Measurements from ENCODE around the gene MFSD11. TPM values are rescaled to one million over a fixed set of nuclear protein-coding genes. Genes with fewer than 3 reads are reported as not detected.

The MFSD11 gene
- total RNA-seq, 6 experiments from 2014 or later, result 16.1 to 23.4 (median 20.7) TPM

GRCh38 chr17:76827736-76828135, 89.8 kb downstream of the MFSD11 start:
- H3K4me1 Mint-ChIP-seq (ENCODE audit: low read depth), result no peaks in the 10 kb centered on the region
- no peaks in the 10 kb centered on the region for H3K36me3 Mint-ChIP-seq (ENCODE audit: low read depth)
- no peak overlapping the region for H3K4me3 Mint-ChIP-seq
- DNase-seq, result no peak
- no peaks in the 10 kb centered on the region for H3K9me3 Mint-ChIP-seq
- no peak for TF ChIP-seq CTCF (IDR thresholded peaks at IDR 0.05)
- no peak overlapping the region for H3K27ac Mint-ChIP-seq
- H3K27me3 Mint-ChIP-seq (ENCODE audit: insufficient read depth), result peaks cover 41% of the 10 kb centered on the region

Small RNAs within 50 kb of the gene (microRNA-seq; reads per million reads assigned to microRNA genes)
- gene MIR636, result 7.7 reads per million, percentile 2 among the genes with 10 or more reads in this experiment

Other genes starting within 250 kb of the MFSD11 start
- 10 to 100 TPM in 2 of 6 experiments, 1 to 10 TPM in 4; 7.1 to 13.1 (median 9.4) TPM for gene RHBDF2, start 236.7 kb upstream of the MFSD11 start, total RNA-seq (2021; fragmentation: NEBNext Ultra II Directional; extraction: Animal tissue kit (Norgen Biotek cat#: 25700))
- under 1 TPM; 0.26 to 0.66 (median 0.33) TPM for gene CYGB, start 200.4 kb upstream of the MFSD11 start, total RNA-seq (2021; fragmentation: NEBNext Ultra II Directional; extraction: Animal tissue kit (Norgen Biotek cat#: 25700))
- not detected for gene PRCD, start 198.1 kb upstream of the MFSD11 start, total RNA-seq (2021; fragmentation: NEBNext Ultra II Directional; extraction: Animal tissue kit (Norgen Biotek cat#: 25700))
- gene ST6GALNAC2, start 152.3 kb upstream of the MFSD11 start, total RNA-seq (2021; fragmentation: NEBNext Ultra II Directional; extraction: Animal tissue kit (Norgen Biotek cat#: 25700)), result under 1 TPM in 5 of 6 experiments, not detected in 1; 0.20 to 0.71 (median 0.34) TPM
- not detected for gene ST6GALNAC1, start 94.4 kb upstream of the MFSD11 start, total RNA-seq (2021; fragmentation: NEBNext Ultra II Directional; extraction: Animal tissue kit (Norgen Biotek cat#: 25700))
- 100 to 1,000 TPM; 180 to 259 (median 192) TPM for gene MXRA7, start 27.2 kb upstream of the MFSD11 start, total RNA-seq (2021; fragmentation: NEBNext Ultra II Directional; extraction: Animal tissue kit (Norgen Biotek cat#: 25700))
- 10 to 100 TPM; 32.9 to 44.3 (median 37.3) TPM for gene JMJD6, start 11.5 kb upstream of the MFSD11 start, total RNA-seq (2021; fragmentation: NEBNext Ultra II Directional; extraction: Animal tissue kit (Norgen Biotek cat#: 25700))
- gene METTL23, start 11.3 kb upstream of the MFSD11 start, total RNA-seq (2021; fragmentation: NEBNext Ultra II Directional; extraction: Animal tissue kit (Norgen Biotek cat#: 25700)), result 10 to 100 TPM; 30.1 to 32.8 (median 31.1) TPM
- gene SRSF2, start 788 bp upstream of the MFSD11 start, total RNA-seq (2021; fragmentation: NEBNext Ultra II Directional; extraction: Animal tissue kit (Norgen Biotek cat#: 25700)), result 100 to 1,000 TPM; 179 to 220 (median 215) TPM
- 1 to 10 TPM; 1.5 to 2.3 (median 1.8) TPM for gene MGAT5B, start 130.3 kb downstream of the MFSD11 start, total RNA-seq (2021; fragmentation: NEBNext Ultra II Directional; extraction: Animal tissue kit (Norgen Biotek cat#: 25700))

Data from HFFc6 (cell line).